Measurements from ENCODE around the gene CECR2.

GRCh38 chr22:17357688-17358087 lies 11.6 kb upstream of the CECR2 start:
- TF ChIP-seq, protein P1, sequence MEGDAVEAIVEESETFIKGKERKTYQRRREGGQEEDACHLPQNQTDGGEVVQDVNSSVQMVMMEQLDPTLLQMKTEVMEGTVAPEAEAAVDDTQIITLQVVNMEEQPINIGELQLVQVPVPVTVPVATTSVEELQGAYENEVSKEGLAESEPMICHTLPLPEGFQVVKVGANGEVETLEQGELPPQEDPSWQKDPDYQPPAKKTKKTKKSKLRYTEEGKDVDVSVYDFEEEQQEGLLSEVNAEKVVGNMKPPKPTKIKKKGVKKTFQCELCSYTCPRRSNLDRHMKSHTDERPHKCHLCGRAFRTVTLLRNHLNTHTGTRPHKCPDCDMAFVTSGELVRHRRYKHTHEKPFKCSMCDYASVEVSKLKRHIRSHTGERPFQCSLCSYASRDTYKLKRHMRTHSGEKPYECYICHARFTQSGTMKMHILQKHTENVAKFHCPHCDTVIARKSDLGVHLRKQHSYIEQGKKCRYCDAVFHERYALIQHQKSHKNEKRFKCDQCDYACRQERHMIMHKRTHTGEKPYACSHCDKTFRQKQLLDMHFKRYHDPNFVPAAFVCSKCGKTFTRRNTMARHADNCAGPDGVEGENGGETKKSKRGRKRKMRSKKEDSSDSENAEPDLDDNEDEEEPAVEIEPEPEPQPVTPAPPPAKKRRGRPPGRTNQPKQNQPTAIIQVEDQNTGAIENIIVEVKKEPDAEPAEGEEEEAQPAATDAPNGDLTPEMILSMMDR (conservative IDR thresholded peaks at IDR 0.05; ENCODE audit: low read depth, low read length): no peak
- TF ChIP-seq EZH2 (IDR thresholded peaks at IDR 0.05; ENCODE audit: low read length, unreplicated experiment) (no peak), EZH2phosphoT487 (IDR thresholded peaks at IDR 0.05; ENCODE audit: borderline replicate concordance, low read length) (no peak)
